ENCODE data around the gene TGM2. TPM values are rescaled to one million over a fixed set of nuclear protein-coding genes. Genes with fewer than 3 reads are reported as not detected.

The TGM2 gene
- total RNA-seq, 4 donors from 2014 or later = 3.7 to 6.2 (median 4.6) TPM

- intact Hi-C loops (cut with DNase I; ENCODE audit: low total_unique reads) = no loop called here
- H3K4me3 ChIP-seq (ENCODE audit: low read depth, poor library complexity, severe bottlenecking) = no peak overlapping the region
- TF ChIP-seq, protein P1, sequence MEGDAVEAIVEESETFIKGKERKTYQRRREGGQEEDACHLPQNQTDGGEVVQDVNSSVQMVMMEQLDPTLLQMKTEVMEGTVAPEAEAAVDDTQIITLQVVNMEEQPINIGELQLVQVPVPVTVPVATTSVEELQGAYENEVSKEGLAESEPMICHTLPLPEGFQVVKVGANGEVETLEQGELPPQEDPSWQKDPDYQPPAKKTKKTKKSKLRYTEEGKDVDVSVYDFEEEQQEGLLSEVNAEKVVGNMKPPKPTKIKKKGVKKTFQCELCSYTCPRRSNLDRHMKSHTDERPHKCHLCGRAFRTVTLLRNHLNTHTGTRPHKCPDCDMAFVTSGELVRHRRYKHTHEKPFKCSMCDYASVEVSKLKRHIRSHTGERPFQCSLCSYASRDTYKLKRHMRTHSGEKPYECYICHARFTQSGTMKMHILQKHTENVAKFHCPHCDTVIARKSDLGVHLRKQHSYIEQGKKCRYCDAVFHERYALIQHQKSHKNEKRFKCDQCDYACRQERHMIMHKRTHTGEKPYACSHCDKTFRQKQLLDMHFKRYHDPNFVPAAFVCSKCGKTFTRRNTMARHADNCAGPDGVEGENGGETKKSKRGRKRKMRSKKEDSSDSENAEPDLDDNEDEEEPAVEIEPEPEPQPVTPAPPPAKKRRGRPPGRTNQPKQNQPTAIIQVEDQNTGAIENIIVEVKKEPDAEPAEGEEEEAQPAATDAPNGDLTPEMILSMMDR (IDR thresholded peaks at IDR 0.05) = no peak
- TF ChIP-seq POLR2A (IDR thresholded peaks at IDR 0.05) = no peak
- DNase-seq (ENCODE audit: low spot score in 2 of 2) = no peak
- 58 to 64% methylated on average over 4 of the region's 4 CpGs for WGBS, 2 donors
Measured at GRCh38 chr20:38172408-38172807, 7.3 kb upstream of the TGM2 start.

DNA sequence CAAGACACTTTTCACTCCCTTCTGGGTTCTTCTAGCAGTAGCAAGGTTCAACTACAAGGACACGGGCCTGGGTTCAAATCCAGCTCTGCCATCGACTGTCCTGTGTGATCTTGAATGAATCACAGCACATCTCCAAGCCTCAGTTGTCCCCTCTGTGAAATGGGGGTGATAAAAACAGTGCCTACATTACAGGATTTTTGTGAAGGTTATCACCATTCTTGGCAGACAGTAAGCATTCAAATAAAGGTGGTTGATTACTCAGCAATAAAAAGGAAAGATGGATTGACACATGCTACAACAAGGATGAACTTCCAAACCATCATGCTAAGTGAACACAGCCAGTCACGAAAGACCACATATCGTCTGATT is 6.6 kb upstream of the TGM2 start:
- no peak for DNase-seq (ENCODE audit: low spot score in 2 of 2)
- 76 to 80% methylated on average over 4 of the region's 4 CpGs for WGBS, 2 donors
- H3K4me3 ChIP-seq (ENCODE audit: low read depth, poor library complexity, severe bottlenecking) = no peak overlapping the region
- no peak for TF ChIP-seq POLR2A (IDR thresholded peaks at IDR 0.05)
- TF ChIP-seq, protein P1 (IDR thresholded peaks at IDR 0.05) = no peak
- intact Hi-C loops (cut with DNase I; ENCODE audit: low total_unique reads) = no loop called here

- no peak for DNase-seq (ENCODE audit: low spot score in 2 of 2)
- no peak overlapping the region for H3K4me3 ChIP-seq (ENCODE audit: low read depth, poor library complexity, severe bottlenecking)
- WGBS, 2 donors = 47% methylated on average over 11 of the region's 11 CpGs
- no peak for TF ChIP-seq POLR2A (IDR thresholded peaks at IDR 0.05)
- TF ChIP-seq, protein P1 (IDR thresholded peaks at IDR 0.05) = no peak
- intact Hi-C loops (cut with DNase I; ENCODE audit: low total_unique reads) = no loop called here
Measured at GRCh38 chr20:38170826-38171674, 6.0 kb upstream of the TGM2 start.

- TF ChIP-seq, protein P1 (IDR thresholded peaks at IDR 0.05) = no peak
- TF ChIP-seq POLR2A (IDR thresholded peaks at IDR 0.05) = no peak
- intact Hi-C loops (cut with DNase I; ENCODE audit: low total_unique reads) = no loop called here
- H3K4me3 ChIP-seq (ENCODE audit: low read depth, poor library complexity, severe bottlenecking) = no peak overlapping the region
- WGBS, 2 donors = 73 to 77% methylated on average over 8 of the region's 8 CpGs
- DNase-seq (ENCODE audit: low spot score in 2 of 2) = no peak
Measured at GRCh38 chr20:38170219-38170825, 5.3 kb upstream of the TGM2 start.

GRCh38 chr20:38169636-38170193 is 4.6 kb upstream of the TGM2 start:
- TF ChIP-seq, protein P1 (IDR thresholded peaks at IDR 0.05) = no peak
- TF ChIP-seq POLR2A (IDR thresholded peaks at IDR 0.05) = no peak
- intact Hi-C loops (cut with DNase I; ENCODE audit: low total_unique reads) = no loop called here
- 88 to 91% methylated on average over 6 of the region's 6 CpGs for WGBS, 2 donors
- DNase-seq (ENCODE audit: low spot score in 2 of 2) = no peak
- H3K4me3 ChIP-seq (ENCODE audit: low read depth, poor library complexity, severe bottlenecking) = no peak overlapping the region
